GM19239 (cell line): ENCODE data around the gene NEUROD6.

Experiments
- DNase-seq: peaks from one replicate; pipeline ENCODE4 v3.0.0; 2011; ENCODE audit warnings: low spot score; ENCODE audit not compliant: insufficient read length
- FAIRE-seq: peaks from 2 replicates; lab custom pipeline; 2011; peaks lifted over from hg19 to GRCh38; lab: Jason Lieb, UNC

Gene NEUROD6

DNA sequence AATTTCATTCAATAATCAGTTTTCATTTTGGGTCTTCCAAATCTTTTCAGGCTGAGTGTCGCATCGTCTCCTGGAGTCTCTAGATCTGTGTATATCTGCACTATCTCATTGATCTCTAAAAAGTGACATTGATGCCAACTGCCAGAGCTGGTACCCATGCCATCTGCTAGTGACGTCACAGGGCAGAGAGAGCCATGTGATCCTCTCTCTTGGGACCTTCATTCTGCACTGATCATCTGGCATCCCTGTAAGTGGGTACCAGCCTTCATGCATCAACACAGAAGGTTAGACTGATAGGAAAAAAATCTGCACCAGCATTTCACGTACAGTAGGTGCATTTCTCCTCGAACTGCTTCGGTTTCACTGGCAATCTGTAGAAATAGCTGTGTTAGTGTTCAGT lies at the start of gene NEUROD6:
Gene NEUROD6, minus strand, starts transcription at position 124 of the 400 bp plus-strand sequence. CDS start 1,458 bp downstream, outside the sequence.
- FAIRE-seq, result no peak
- DNase-seq, result no peak

DNA sequence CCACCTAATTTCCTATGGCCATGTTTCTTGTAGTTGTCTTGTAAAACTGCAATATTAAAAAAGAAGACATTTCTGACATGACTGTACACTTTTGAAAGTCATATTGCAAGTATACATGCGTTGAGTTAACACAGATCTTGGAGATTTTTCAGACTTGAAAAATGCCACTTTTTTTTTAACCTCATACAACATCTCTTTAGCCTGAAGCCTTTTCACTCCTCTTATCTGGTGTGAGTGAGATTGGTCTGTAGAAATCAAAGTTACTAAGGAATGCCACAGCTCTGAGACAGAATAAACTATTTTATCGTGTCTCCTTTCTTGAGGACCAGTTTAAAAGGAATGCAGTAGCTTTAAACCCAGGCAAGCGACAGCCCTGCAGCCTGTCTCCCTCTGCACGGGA lies 43.9 kb upstream of the NEUROD6 start:
- FAIRE-seq (no peak), DNase-seq (no peak)

DNA sequence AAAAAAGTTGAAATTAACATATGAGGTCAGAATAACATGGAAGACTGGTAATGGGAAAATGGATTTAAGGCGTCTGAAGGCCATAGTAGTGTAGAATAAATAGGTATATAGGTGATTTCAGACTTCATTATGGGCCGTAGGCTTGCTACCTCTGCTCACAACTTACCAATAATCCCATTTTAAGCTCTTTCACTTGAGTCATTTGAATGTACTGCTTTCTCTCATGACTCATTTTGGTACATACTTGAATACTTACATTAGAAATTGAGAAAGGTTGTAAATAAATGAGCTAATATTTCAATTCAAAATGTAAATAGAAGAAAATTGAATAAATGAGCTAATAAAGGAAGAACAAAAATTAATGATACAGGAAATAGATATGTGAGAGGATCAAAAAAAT lies 42.2 kb upstream of the NEUROD6 start:
- no peak for DNase-seq
- no peak for FAIRE-seq

DNA sequence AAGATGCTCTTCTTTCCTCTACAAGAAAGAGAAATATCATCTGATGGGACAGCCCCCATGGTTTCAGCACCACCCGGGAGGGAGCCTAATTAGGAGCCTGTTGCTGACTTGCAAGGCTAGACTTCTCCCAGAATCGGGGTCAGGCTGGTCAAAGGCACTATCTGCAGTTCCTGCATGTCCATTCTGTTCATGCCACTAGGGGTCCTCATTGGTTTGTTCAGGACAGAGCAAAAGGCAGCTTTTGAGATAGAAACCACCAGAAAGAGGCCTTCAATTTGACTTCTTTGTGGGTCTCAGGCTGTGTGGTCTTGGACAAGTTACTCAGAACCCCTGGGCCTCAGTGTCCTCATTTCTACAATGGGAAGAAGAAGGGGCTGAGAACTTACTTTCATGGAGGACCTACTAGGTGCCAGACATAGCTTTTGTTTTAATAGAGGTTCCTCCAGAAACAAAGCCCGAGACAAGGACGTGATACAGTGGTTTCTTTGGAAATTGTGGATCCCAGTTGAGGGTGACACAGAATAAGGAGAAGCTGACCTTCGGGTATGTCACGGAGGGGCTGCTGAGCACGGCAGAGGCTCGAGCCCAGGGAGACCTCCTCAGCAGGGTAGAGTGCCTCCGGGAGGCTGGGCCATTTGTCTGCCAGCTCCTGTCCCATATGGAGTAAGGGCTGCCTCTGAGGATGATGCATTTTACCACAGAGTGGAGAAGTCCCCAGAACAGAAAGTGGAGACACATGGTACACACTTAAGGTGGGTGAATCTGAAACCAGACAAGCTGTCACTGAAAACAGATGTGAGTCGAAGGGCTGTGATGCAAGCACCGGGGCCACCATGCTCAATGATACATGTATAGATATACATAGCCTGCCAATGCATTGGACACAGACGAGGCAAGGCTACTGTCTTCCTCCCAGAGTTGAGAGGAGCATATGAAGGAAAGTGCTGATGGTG lies 33.1 kb upstream of the NEUROD6 start:
- FAIRE-seq (peak; percentile 67), DNase-seq (peak; percentile 29)

DNA sequence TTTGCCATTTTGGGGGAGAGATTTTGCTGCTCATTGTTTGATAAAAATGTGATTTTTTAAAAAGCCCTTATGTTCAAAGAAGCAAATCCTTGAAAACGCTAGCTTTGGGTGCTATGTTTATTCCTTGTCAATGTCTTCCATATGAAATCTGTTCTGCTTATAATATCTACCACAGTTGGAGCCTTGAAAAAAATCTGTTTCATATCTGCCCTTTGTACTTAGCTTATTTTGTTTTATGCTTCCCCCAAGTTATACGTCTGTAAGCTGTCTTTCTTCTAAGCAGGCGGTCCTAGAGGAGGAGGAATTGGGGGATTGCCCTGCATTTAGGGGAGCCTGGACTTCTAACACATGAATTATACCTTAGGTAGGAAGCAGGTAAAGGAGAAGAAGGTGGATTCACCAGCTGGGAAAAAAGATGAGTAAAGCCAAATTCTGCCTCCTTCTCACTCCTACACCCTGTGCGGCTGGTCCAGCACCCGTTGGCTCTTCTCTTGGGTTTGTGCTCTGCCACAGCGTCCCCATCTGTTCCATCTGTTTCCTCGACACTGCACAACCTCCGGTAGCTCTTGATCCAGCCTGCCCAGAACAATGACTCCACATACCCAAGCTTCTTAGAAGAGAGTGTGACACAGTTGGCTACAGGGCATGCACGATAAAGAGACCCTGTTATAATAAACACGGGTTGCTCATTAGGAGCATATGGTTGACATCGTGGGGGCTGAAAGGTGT lies 31.9 kb upstream of the NEUROD6 start:
- FAIRE-seq (no peak), DNase-seq (no peak)

DNA sequence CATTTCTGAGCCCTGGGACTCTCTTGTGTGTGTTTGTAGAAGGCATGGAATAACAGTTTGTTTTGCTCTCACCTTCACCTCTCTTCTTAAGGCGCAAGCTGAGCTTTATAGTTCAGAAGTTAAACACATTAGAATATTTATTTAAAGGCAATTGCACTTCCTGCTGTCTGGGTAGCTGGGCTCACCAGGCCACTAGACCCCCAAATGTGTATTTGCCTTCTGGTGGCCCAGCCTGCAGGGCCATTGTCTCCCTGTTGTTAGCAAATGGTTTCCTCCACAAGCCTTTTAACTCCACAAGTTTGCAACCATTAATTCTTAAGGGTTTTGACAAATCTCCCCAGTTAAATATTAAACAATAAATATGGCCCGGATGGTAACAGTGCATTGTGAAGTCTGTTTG lies 31.1 kb upstream of the NEUROD6 start:
- FAIRE-seq, result no peak

DNA sequence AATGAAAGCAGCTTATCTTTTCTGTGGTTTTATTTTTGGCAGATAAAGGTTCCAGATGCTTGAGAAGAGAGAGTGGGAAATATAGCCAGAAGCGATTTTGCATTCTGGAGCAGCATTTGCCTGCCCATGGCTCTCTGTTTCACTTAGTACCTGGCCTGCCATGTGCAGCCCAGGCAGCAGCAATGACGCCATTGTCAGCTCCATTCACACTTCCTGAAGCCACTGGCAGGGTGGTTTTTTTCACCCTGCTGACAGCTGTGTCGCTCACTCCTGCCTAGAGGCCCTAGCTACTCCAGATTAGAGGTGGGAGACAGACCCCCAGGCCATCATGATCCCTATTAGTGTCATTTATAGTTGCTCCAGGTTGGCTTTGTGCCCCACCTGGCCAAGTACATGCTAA lies 30.1 kb upstream of the NEUROD6 start:
- FAIRE-seq, result no peak
- no peak for DNase-seq

More for the DNA sequence above, 31.1 kb upstream of the NEUROD6 start:
- DNase-seq, result no peak

DNA sequence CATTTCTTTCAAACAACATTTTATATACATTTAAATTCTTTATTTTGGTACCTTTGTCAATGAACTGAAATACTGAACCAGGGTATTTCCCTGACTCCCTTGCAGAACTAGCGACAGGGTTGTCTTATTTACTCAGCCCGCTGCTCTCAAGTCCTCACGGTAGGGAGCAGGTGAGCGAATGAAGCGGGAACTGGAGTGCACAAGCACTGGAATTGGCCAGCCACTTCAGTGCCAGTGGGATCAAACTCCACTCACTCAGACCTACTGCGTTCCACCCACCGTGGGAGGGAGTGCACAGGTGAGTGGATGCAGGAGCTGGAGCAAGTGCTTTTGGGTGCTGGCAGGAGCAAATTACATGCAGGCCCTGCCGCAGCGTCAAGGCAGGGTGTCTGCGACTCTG lies 28.1 kb upstream of the NEUROD6 start:
- no peak for FAIRE-seq
- DNase-seq, result no peak

DNA sequence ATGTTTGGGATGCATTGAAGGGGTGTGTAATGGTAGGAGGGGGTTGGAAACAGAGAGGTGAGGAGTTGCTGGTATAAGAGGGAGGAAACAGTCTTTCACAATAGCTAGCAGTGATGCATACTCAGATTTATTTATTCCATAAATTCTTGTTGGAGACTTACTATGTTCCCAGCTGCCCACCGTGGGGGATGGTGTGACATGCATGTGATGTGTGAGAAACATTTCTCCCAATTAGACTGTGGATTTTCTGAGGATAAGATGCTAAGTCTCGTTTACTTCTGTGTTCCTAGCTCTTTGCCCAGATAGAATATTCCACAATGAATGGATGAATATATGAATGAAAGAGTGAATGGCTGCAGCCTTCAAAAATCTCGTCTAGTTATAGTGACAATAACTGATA lies 23.0 kb upstream of the NEUROD6 start:
- DNase-seq, result no peak

DNA sequence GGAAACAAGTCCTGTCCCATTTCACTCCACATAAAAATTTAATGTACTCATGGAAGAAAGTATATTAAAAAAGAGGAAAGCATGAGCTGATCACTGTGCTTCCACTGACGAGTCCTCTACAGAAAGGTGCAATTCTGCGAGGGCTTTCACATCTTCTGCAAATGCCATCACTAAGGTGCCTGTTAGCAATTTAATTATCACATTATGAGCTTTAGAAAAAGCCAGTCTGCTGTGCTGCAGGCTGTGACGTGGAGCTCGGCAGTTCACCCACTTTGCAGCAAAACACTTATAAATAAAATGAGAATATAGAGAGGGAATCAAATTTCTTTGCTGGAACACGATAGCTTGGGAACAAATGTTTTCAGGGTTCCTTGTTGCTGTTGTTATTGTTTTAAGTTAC lies 22.5 kb upstream of the NEUROD6 start:
- no peak for FAIRE-seq
- DNase-seq, result no peak

More for the DNA sequence above, 23.0 kb upstream of the NEUROD6 start:
- FAIRE-seq, result no peak

DNA sequence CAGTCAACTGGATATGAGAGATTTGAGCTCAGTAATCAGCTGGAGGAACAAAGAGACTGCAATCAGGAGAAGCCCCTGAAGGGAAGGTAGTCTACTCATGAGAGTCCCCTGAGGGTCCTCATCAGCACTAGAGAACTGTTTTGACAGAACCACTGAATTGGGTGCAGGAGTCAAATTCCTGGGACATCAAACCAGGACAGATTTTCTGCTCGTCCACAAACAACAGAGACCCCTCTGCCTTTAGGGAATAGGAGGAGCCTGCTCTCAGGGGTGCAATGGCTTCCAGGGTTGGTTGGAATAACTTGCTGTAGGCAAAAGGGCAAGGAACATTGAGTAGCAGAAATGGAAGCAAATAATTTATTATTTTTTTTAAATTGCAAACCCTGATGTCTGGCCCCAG lies 21.9 kb upstream of the NEUROD6 start:
- DNase-seq, result no peak
- FAIRE-seq, result no peak

DNA sequence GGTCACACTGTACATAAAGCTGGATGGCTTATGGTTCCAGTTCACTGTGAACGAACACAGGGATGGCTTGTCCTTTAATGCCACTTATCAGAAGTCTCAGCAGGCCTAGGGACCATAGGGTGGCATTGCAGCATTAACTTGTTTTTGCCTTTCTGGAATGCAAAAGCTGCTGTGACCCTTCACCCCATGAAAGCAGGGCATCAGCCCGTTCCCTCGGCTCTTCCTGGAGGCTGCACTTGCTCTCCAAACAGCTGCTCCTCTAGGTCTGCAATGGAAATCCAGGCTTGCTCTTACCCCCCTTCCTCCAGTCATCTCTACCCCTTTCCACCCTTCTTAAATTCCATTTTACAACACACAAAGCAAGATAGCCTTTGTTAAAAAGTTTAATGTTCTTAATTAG lies 17.9 kb upstream of the NEUROD6 start:
- FAIRE-seq, result no peak
- no peak for DNase-seq

DNA sequence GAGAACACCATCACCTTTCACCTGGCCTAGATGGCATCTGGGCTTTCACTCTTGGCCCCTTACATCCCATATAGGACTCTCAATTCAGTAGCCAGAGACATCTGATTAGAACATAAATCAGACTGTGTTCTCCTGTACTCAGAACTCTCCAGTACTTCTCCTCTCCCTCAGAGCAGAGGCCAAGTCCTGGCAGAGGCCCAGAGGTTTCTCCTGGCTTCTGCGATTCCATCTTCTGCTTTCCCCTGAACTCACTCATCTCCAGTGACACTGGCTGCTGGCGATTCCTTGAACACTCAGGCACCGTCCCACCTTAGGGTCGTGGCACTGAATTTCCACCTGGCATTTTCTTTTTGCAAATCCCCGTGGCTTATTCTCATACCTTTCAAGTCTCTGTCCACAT lies 4.9 kb upstream of the NEUROD6 start:
- DNase-seq, result no peak
- no peak for FAIRE-seq

DNA sequence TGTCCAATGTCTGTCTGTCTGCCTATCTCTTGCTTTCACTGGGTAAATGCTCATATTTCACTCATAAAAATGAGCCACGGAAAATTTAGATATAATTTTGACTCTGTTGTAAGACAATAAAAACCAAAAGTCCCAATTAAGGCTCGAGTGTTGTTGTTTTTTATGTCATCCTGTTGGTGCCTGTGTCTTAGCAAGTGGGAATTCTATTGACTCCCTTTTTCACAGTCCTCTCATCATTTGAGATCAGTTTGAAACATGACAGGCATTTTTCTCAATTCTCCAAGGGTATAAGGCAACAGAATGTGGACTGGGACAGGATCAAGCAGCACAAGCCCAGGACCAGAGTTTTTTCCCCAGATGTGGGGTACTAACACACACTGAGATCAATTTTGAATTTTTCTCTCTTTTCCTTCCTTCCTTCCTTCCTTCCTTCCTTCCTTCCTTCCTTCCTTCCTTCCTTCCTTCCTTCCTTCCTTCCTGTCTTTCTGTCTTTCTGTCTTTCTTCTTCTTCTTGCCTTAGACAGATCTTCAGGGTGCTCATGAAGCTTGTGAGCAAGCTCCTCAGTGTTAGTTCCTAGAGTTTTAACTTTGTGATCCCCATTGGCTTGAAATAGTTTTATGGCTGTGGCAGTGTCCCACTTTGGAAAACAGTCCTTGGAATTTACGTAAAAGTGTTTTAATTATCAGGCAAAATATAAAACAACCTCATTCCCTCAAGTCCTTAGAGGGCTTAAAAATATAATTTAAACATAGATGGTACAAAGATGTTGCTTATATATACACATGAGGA lies 3.2 kb upstream of the NEUROD6 start:
- DNase-seq, result no peak

DNA sequence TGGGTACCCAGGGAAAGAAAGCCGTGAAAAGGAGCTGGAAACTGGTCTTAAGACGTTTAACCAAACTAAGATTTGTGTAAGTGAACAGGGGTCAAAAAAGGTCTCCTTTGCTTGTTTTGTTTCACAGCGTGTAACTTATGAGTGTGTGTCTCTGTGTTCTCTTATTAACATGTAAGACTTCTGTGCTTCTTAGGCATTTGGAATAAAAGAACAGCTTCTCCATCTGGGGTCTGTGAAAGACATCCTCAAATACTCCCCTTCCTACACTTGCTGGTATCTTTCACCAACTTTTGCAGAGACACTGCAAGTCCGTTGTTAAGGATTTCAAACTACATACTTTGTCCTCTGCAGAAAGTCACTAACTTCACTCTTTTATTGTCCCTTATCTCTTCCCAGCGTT lies 615 bp upstream of the NEUROD6 start:
- FAIRE-seq, result no peak
- no peak for DNase-seq

More for the DNA sequence above, 3.2 kb upstream of the NEUROD6 start:
- no peak for FAIRE-seq

DNA sequence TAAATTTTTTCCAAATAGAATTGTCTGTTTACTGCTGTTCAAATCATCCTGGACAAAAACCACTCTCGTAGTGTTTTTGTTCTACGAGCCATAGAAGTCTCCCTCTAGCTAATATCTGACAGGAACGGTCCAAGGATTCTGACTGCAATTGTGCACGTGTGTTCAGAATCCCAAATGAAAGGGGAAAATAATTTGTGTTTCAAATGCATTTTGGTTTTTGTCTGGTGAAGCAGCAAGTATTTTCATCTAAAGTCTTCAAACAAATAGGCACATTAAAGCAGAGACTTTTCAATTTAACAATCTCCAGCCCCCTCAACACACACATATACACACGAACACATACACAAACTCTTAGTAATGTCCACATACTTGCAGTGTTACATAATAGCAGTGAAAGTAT lies 475 bp downstream of the NEUROD6 start:
- FAIRE-seq, result no peak

DNA sequence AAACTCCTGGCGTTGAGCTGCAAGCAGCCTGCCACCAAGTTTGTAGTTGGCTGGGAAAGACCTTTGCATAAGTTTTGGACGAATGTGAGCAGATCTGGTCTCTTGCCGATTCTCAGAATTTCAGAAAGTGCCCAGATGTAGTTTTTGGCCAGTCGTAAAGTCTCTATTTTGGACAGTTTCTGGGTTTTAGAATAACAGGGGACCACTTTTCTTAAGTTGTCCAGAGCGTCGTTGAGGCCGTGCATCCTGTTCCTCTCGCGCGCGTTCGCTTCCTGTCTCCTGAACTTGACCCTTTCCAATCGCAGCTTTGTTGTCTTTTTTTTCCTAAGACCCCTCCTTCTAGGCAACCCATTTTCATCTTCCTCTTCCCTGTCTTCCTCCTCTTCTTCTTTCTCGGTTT lies 1.8 kb downstream of the NEUROD6 start:
- no peak for FAIRE-seq
- no peak for DNase-seq

More for the DNA sequence above, 475 bp downstream of the NEUROD6 start:
- no peak for DNase-seq

DNA sequence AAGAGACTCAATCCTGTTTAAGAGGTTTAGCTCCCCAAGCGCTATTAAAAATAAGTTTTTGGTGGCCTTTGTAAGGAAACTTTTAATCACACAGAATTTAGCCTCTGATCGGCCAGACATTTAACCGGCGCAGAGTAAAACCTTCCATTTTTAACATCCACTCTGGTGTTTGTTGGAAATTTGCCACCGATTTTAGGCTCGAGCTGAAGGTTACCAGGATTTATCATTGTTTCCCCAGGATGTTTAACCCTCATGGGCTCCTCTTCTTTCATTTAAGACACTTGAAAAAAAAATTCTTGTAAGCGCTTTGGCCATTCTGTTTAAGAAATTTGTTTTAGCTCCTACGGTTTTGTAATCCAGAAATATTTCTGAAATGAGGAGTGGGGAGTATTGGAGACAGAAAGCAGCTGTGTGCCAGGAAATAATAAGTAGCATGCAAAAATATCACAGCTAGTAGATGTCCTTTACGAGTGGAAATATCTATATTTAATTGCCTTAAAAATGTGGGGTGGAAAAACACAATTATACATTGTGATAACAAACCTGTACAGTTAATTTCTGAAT lies 3.4 kb downstream of the NEUROD6 start:
- DNase-seq (no peak), FAIRE-seq (no peak)

DNA sequence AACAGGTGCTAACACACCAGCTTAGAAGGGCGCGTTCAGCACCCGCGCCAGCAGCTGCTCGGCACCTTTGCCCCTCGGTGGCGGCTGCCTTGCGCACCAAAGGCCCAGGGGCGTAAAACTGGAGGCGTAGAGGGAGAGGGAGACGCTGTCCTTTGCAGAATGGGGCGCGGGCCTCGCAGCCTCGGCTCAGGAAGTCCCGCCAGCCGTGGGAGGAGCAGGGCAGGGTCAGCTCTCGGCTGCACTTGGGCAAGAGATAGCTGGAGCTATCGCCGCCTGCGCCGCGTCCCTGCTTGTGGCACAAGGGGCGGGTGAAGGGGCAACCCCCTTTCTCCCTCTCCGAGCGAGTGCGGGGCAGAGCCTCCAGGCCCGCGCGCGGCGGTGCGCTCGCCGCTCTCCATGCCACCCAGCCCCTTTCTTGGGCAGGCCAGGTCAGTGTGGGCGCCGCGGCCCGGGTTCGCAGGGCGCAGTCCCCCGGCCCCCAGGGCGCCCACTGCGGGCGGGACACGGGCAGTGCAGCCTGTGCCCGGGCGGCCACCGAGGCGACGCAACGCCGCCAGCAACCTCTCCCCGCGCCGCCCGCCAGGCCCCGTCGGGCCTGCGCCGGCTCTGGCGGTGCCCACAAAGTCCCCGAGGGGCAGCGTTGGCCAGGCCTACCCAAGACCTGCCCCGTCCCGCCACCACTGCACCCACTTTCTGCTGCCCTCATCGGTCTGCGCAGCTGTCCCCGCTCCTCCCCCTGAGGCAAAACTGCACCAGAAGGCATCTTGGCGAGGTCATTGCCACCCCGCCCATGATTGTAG lies 4.1 kb downstream of the NEUROD6 start:
- FAIRE-seq (no peak), DNase-seq (no peak)

DNA sequence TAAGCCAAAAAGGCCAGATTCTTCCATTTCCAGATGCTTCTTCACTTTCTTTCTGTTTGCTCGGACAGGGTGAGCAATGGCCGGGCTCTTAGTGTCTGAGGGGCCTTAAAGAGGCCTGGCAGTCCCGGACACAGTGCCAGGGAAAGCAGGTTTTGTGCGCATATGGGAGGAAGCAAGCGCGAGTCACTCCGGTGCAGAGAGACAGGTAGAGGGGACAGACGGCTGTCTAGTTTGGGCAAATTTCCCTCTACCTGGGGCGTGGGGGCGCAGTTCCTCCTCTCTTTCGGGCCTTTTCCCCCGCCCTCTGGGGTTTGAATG lies 4.7 kb downstream of the NEUROD6 start:
- FAIRE-seq, result no peak

More for the DNA sequence above, 4.7 kb downstream of the NEUROD6 start:
- no peak for DNase-seq
